Choroid plexus epithelial cell (primary cell): ENCODE data around the gene ZNF492.

Experiments
- DNase-seq: peaks from one replicate; pipeline ENCODE4 v3.0.0-alpha.2; 2010; ENCODE audit warnings: low read depth
- H3K4me3 ChIP-seq: 2 replicates; pipeline ENCODE4 v1.5.1; 2011; ENCODE audit warnings: low read depth, mild to moderate bottlenecking, control low read depth, low read length, moderate library complexity
- CTCF ChIP-seq: conservative IDR thresholded peaks from 2 replicates; pipeline ENCODE4 v1.5.1; 2011; ENCODE audit warnings: low read depth, mild to moderate bottlenecking, control low read depth, inconsistent platforms, low read length, moderate library complexity

Gene ZNF492

GRCh38 chr19:22603518-22604440, 30.3 kb upstream of the ZNF492 start:
- no peak for DNase-seq
- H3K4me3 ChIP-seq = no peak overlapping the region
- no peak for TF ChIP-seq CTCF

DNA sequence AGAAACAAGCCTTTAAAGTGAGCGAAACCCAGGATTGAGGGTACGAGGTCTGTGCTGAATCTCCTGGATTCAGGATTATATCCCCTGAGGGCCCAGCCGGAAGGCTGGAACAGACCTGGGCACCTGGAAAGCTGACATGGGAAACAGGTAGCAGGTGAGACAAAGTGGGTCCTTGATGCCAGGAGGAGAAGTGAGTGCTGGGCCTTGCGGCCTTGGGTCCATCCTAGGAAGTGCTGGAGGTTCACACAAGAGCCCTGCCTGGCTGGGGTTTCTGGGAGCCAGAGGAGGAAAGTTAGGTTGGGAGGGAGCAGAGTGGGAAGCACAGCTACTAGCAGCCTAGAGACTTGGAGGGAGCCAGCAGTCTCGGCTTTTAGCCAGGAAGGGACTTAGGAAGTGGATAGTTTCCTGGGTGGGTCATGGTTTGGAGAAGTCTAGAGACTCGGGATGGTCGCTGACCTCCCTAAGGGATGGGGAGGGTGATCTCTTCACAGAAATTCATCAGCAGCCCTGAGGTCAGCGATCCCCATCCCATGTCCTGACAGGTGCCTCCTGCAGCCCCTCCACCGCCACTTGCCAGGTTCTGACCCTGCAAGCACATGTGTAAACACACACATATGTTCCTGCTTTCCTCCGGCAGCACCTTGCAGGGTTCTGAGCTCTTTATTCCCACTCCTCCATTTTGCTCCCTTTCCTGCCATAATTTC, 29.4 kb upstream of the ZNF492 start:
- no peak for DNase-seq
- no peak for TF ChIP-seq CTCF
- H3K4me3 ChIP-seq = no peak overlapping the region

- no peak for DNase-seq
- no peak for TF ChIP-seq CTCF
- H3K4me3 ChIP-seq = no peak overlapping the region
These were observed 28.6 kb upstream of the ZNF492 start for GRCh38 chr19:22605275-22606211.

- TF ChIP-seq CTCF = no peak
- H3K4me3 ChIP-seq = no peak overlapping the region
- no peak for DNase-seq
These were observed 27.9 kb upstream of the ZNF492 start for GRCh38 chr19:22606212-22606553.

- TF ChIP-seq CTCF = no peak
- no peak for DNase-seq
- H3K4me3 ChIP-seq = no peak overlapping the region
These were observed 27.0 kb upstream of the ZNF492 start for GRCh38 chr19:22606954-22607652.
